MG63 (cell line): Measurements from ENCODE around the gene SLC34A3. TPM values are rescaled to one million over a fixed set of nuclear protein-coding genes. Genes with fewer than 3 reads are reported as not detected.

Experiments used
- DNase-seq: peaks from one replicate; pipeline ENCODE4 v3.0.0-alpha.2; 2020
- H3K27me3 ChIP-seq: fragments of 250-450 bp; sonication (Bioruptor Pico); 2 replicates; pipeline ENCODE4 v1.5.1; 2020; ENCODE audit warnings: mild to moderate bottlenecking, moderate library complexity
- H3K36me3 ChIP-seq: fragments of 250-450 bp; sonication (Bioruptor Pico); 2 replicates; pipeline ENCODE4 v1.5.1; 2020; ENCODE audit warnings: mild to moderate bottlenecking, moderate library complexity
- H3K4me3 ChIP-seq: fragments of 250-450 bp; sonication (Bioruptor Pico); 2 replicates; pipeline ENCODE4 v1.5.1; 2020; ENCODE audit warnings: mild to moderate bottlenecking, moderate library complexity
- H3K9me3 ChIP-seq: fragments of 250-450 bp; sonication (Bioruptor Pico); 2 replicates; pipeline ENCODE4 v1.5.1; 2020; ENCODE audit warnings: mild to moderate bottlenecking, moderate library complexity
- total RNA-seq: library from RNA; depleted of rRNA; stranded (reverse); fragments of >200 nt; shearing (Covaris generic); gene quantifications from 2 replicates; pipeline ENCODE4 v1.2.3, GENCODE V29; 2014; ENCODE audit warnings: low replicate concordance

SLC34A3 gene
- total RNA-seq, 1 experiment from 2014 or later = not detected

GRCh38 chr9:137212520-137212919, 18.2 kb upstream of the SLC34A3 start:
- H3K4me3 ChIP-seq = no peak overlapping the region
- H3K27me3 ChIP-seq = no peaks in the 10 kb centered on the region
- no peak for DNase-seq
- no peaks in the 10 kb centered on the region for H3K9me3 ChIP-seq
- H3K36me3 ChIP-seq = peaks cover 5% of the 10 kb centered on the region

- H3K4me3 ChIP-seq = no peak overlapping the region
- H3K36me3 ChIP-seq = peaks cover 2% of the 10 kb centered on the region; the same call in 1 of the 2 replicates
- H3K9me3 ChIP-seq = no peaks in the 10 kb centered on the region
- H3K27me3 ChIP-seq = no peaks in the 10 kb centered on the region
- DNase-seq = no peak
Measured at GRCh38 chr9:137213160-137214060, 17.3 kb upstream of the SLC34A3 start.

- Histone ChIP-seq H3K27me3 (no peaks in the 10 kb centered on the region), H3K9me3 (no peaks in the 10 kb centered on the region), H3K4me3 (no peak overlapping the region), H3K36me3 (peaks cover 2% of the 10 kb centered on the region; the same call in 1 of the 2 replicates)
- DNase-seq = no peak
Measured at GRCh38 chr9:137214620-137215019, 16.1 kb upstream of the SLC34A3 start.

GRCh38 chr9:137215196-137215986, 15.3 kb upstream of the SLC34A3 start:
- H3K36me3 ChIP-seq = peaks cover 2% of the 10 kb centered on the region; the same call in 1 of the 2 replicates
- no peak overlapping the region for H3K4me3 ChIP-seq
- no peaks in the 10 kb centered on the region for H3K9me3 ChIP-seq
- H3K27me3 ChIP-seq = no peaks in the 10 kb centered on the region
- no peak for DNase-seq

GRCh38 chr9:137216188-137216965, 14.3 kb upstream of the SLC34A3 start:
- Histone ChIP-seq H3K4me3 (no peak overlapping the region), H3K9me3 (no peaks in the 10 kb centered on the region), H3K36me3 (peaks cover 2% of the 10 kb centered on the region; the same call in 1 of the 2 replicates), H3K27me3 (no peaks in the 10 kb centered on the region)
- no peak for DNase-seq

GRCh38 chr9:137217276-137218211, 13.2 kb upstream of the SLC34A3 start:
- Histone ChIP-seq H3K27me3 (no peaks in the 10 kb centered on the region), H3K36me3 (peaks cover 2% of the 10 kb centered on the region; the same call in 1 of the 2 replicates), H3K4me3 (no peak overlapping the region), H3K9me3 (no peaks in the 10 kb centered on the region)
- no peak for DNase-seq

GRCh38 chr9:137218212-137218753, 12.4 kb upstream of the SLC34A3 start:
- no peaks in the 10 kb centered on the region for H3K27me3 ChIP-seq
- no peak overlapping the region for H3K4me3 ChIP-seq
- DNase-seq = no peak
- no peaks in the 10 kb centered on the region; the same call in 1 of the 2 replicates for H3K36me3 ChIP-seq
- no peaks in the 10 kb centered on the region for H3K9me3 ChIP-seq

- H3K4me3 ChIP-seq = no peak overlapping the region
- H3K27me3 ChIP-seq = no peaks in the 10 kb centered on the region
- no peaks in the 10 kb centered on the region; the same call in 1 of the 2 replicates for H3K36me3 ChIP-seq
- H3K9me3 ChIP-seq = no peaks in the 10 kb centered on the region
- DNase-seq = peak; percentile 46
Measured at GRCh38 chr9:137218754-137219271, 11.9 kb upstream of the SLC34A3 start.

- no peak overlapping the region for H3K4me3 ChIP-seq
- no peak for DNase-seq
- no peaks in the 10 kb centered on the region; the same call in 1 of the 2 replicates for H3K36me3 ChIP-seq
- no peaks in the 10 kb centered on the region for H3K9me3 ChIP-seq
- no peaks in the 10 kb centered on the region for H3K27me3 ChIP-seq
Measured at GRCh38 chr9:137219757-137220316, 10.9 kb upstream of the SLC34A3 start.

GRCh38 chr9:137220317-137221094, 10.2 kb upstream of the SLC34A3 start:
- Histone ChIP-seq H3K36me3 (no peaks in the 10 kb centered on the region; the same call in 1 of the 2 replicates), H3K27me3 (no peaks in the 10 kb centered on the region), H3K9me3 (no peaks in the 10 kb centered on the region), H3K4me3 (no peak overlapping the region)
- DNase-seq = no peak

GRCh38 chr9:137221095-137221505, 9.6 kb upstream of the SLC34A3 start:
- no peak for DNase-seq
- H3K36me3 ChIP-seq = no peaks in the 10 kb centered on the region
- no peaks in the 10 kb centered on the region for H3K9me3 ChIP-seq
- no peak overlapping the region for H3K4me3 ChIP-seq
- H3K27me3 ChIP-seq = no peaks in the 10 kb centered on the region

- H3K27me3 ChIP-seq = no peaks in the 10 kb centered on the region
- no peaks in the 10 kb centered on the region for H3K36me3 ChIP-seq
- H3K9me3 ChIP-seq = no peaks in the 10 kb centered on the region
- DNase-seq = no peak
- H3K4me3 ChIP-seq = no peak overlapping the region
Measured at GRCh38 chr9:137221506-137222111, 9.1 kb upstream of the SLC34A3 start.

- H3K27me3 ChIP-seq = no peaks in the 10 kb centered on the region
- H3K36me3 ChIP-seq = no peaks in the 10 kb centered on the region
- H3K4me3 ChIP-seq = peak within 1 kb of the TSS; percentile 85
- H3K9me3 ChIP-seq = no peaks in the 10 kb centered on the region
- DNase-seq = no peak
Measured at GRCh38 chr9:137222190-137223077, 8.3 kb upstream of the SLC34A3 start, which contains the start of gene RNF208. TSS of gene RNF208 (minus strand) at chr9:137222240. CDS start at chr9:137221212, 1,028 bp downstream.
